PC-3 (cell line): ENCODE results near the gene PCNX2. TPM values are rescaled to one million over a fixed set of nuclear protein-coding genes. Genes with fewer than 3 reads are reported as not detected.

Experiments
- ATAC-seq: fragments of 200-7000 bp; cut with Tn5 transposase; 2 replicates; pipeline ENCODE4 v1.9.1; 2020; ENCODE audit warnings: mild to moderate bottlenecking, moderate library complexity
- BruUV-seq: library from RNA; stranded (reverse); fragments of 400-500 nt; replicated peaks from 2 replicates; lab custom pipeline; 2021; lab: Mats Ljungman, UMichigan
- CTCF ChIA-PET: fragments of 300-600 bp; sonication (Branson Sonifier 250); formaldehyde crosslinking; loops from one replicate; lab custom pipeline; 2022; ENCODE audit warnings: antibody characterized with exemption; lab: Charles Lee
- POLR2A ChIA-PET: fragments of 300-600 bp; sonication (Branson Sonifier 250); formaldehyde crosslinking; loops from one replicate; lab custom pipeline; 2022; ENCODE audit warnings: antibody characterized with exemption; ENCODE audit not compliant: unreplicated experiment; lab: Charles Lee
- DNase-seq: peaks from one replicate; pipeline ENCODE4 v3.0.0-alpha.2; 2015
- H2AFZ ChIP-seq: fragments of 300-600 bp; sonication (generic); 2 replicates; pipeline ENCODE4 v1.6.0; 2016; ENCODE audit warnings: antibody characterized with exemption, low read length
- H3F3A ChIP-seq: fragments of 300-600 bp; sonication (generic); one replicate; pipeline ENCODE4 v1.6.0; 2017; ENCODE audit warnings: antibody characterized with exemption, low read length, control low read depth, mild to moderate bottlenecking; ENCODE audit not compliant: unreplicated experiment
- H3K27ac ChIP-seq: fragments of 300-600 bp; sonication (generic); 2 replicates; pipeline ENCODE4 v1.5.1; 2016; ENCODE audit warnings: mild to moderate bottlenecking, low read length
- H3K27me3 ChIP-seq: fragments of 300-600 bp; sonication (generic); 2 replicates; pipeline ENCODE4 v1.6.1; 2016; ENCODE audit warnings: low read length, mixed read lengths
- H3K36me3 ChIP-seq: fragments of 300-600 bp; sonication (generic); 2 replicates; pipeline ENCODE4 v1.6.1; 2016; ENCODE audit warnings: low read depth, mixed run types, low read length, mixed read lengths
- H3K4me1 ChIP-seq: fragments of 300-600 bp; sonication (generic); 2 replicates; pipeline ENCODE4 v1.5.1; 2016; ENCODE audit warnings: low read length; ENCODE audit not compliant: insufficient read depth
- H3K4me2 ChIP-seq: fragments of 300-600 bp; sonication (generic); 2 replicates; pipeline ENCODE4 v1.6.0; 2016; ENCODE audit warnings: low read length
- H3K4me3 ChIP-seq: fragments of 300-600 bp; sonication (generic); 2 replicates; pipeline ENCODE4 v1.5.1; 2016; ENCODE audit warnings: mild to moderate bottlenecking, low read length, mixed read lengths
- H3K79me2 ChIP-seq: fragments of 300-600 bp; sonication (generic); 2 replicates; pipeline ENCODE4 v1.6.1; 2017; ENCODE audit warnings: low read length, mixed read lengths
- H3K9ac ChIP-seq: fragments of 300-600 bp; sonication (generic); 2 replicates; pipeline ENCODE4 v1.6.0; 2016; ENCODE audit warnings: mild to moderate bottlenecking, low read length
- H3K9me2 ChIP-seq: fragments of 300-600 bp; sonication (generic); replicated peaks from 2 replicates; pipeline ENCODE4 v1.6.1; 2016; ENCODE audit warnings: mixed run types, low read length, mixed read lengths
- H3K9me3 ChIP-seq: fragments of 300-600 bp; sonication (generic); 2 replicates; pipeline ENCODE4 v1.6.1; 2016; ENCODE audit warnings: low read length, mixed read lengths
- H4K20me1 ChIP-seq: fragments of 300-600 bp; sonication (generic); 2 replicates; pipeline ENCODE4 v1.6.1; 2016; ENCODE audit warnings: low read length, mixed read lengths
- CTCF ChIP-seq: fragments of 300-600 bp; sonication (generic); conservative IDR thresholded peaks from 2 replicates; pipeline ENCODE4 v1.5.1; 2017; ENCODE audit warnings: antibody characterized with exemption, low read depth, mild to moderate bottlenecking, low read length
- EZH2 ChIP-seq: fragments of 300-600 bp; sonication (generic); IDR thresholded peaks from one replicate; pipeline ENCODE4 v1.6.1; 2017; ENCODE audit warnings: antibody characterized with exemption, mild to moderate bottlenecking, low read length; ENCODE audit not compliant: unreplicated experiment
- EZH2phosphoT487 ChIP-seq: fragments of 300-600 bp; sonication (generic); IDR thresholded peaks from 2 replicates; pipeline ENCODE4 v1.6.1; 2018; ENCODE audit warnings: mild to moderate bottlenecking, antibody characterized with exemption, low read length, borderline replicate concordance
- intact Hi-C: fragments of 100-400 bp; cut with micrococcal nuclease; formaldehyde crosslinking; loops from 2 replicates; pipeline ENCODE4 v1.9.0; 2023
- total RNA-seq: library from RNA; depleted of rRNA; stranded (reverse); fragments of >200 nt; gene quantifications from 2 replicates; pipeline ENCODE4 v1.2.3, GENCODE V29; 2014

Gene PCNX2
- total RNA-seq, 1 experiment from 2014 or later = 17.3 TPM

GRCh38 chr1:233019778-233020325, 275.7 kb downstream of the PCNX2 start:
- POLR2A ChIA-PET = no interaction called here
- no peak for ATAC-seq

GRCh38 chr1:233019083-233019482, 276.4 kb downstream of the PCNX2 start:
- Histone ChIP-seq H3K4me1 (no peaks in the 10 kb centered on the region), H3F3A (no peaks in the 10 kb centered on the region), H3K27me3 (no peaks in the 10 kb centered on the region), H3K27ac (no peak overlapping the region), H3K9me3 (no peaks in the 10 kb centered on the region), H3K9ac (no peak overlapping the region), H2AFZ (no peak overlapping the region), H3K9me2 (no peaks in the 10 kb centered on the region), H4K20me1 (no peaks in the 10 kb centered on the region), H3K79me2 (no peaks in the 10 kb centered on the region), H3K4me3 (no peak overlapping the region), H3K36me3 (no peaks in the 10 kb centered on the region; the same call in 1 of the 2 replicates), H3K4me2 (no peak overlapping the region)
- intact Hi-C loops = no loop called here
- TF ChIP-seq CTCF (no peak), EZH2 (no peak), EZH2phosphoT487 (no peak)
- ChIA-PET POLR2A (no interaction called here), CTCF (no interaction called here)
- ATAC-seq (no peak), DNase-seq (no peak)
- no TSS peak for BruUV-seq

More at GRCh38 chr1:233019778-233020325, 275.7 kb downstream of the PCNX2 start:
- Histone ChIP-seq H3K4me3 (no peak overlapping the region), H3K9ac (no peak overlapping the region), H3K4me1 (peaks cover 2% of the 10 kb centered on the region), H3F3A (no peaks in the 10 kb centered on the region), H2AFZ (no peak overlapping the region), H3K9me3 (no peaks in the 10 kb centered on the region), H3K9me2 (no peaks in the 10 kb centered on the region), H3K27me3 (no peaks in the 10 kb centered on the region), H3K79me2 (no peaks in the 10 kb centered on the region), H3K4me2 (no peak overlapping the region), H3K36me3 (no peaks in the 10 kb centered on the region), H4K20me1 (no peaks in the 10 kb centered on the region), H3K27ac (no peak overlapping the region)
- CTCF ChIA-PET = no interaction called here
- BruUV-seq = no TSS peak
- intact Hi-C loops = no loop called here
- TF ChIP-seq EZH2phosphoT487 = no peak
- no peak for TF ChIP-seq EZH2
- TF ChIP-seq CTCF = no peak
- DNase-seq = no peak

- no peaks in the 10 kb centered on the region; the same call in 1 of the 2 replicates for H3K36me3 ChIP-seq
- no peaks in the 10 kb centered on the region for H3K9me2 ChIP-seq
- no peaks in the 10 kb centered on the region for H3F3A ChIP-seq
- DNase-seq (no peak), ATAC-seq (no peak)
- H3K27me3 ChIP-seq = no peaks in the 10 kb centered on the region
- no peaks in the 10 kb centered on the region for H4K20me1 ChIP-seq
- no peak overlapping the region for H3K4me2 ChIP-seq
- H2AFZ ChIP-seq = no peak overlapping the region
- H3K9ac ChIP-seq = no peak overlapping the region
- no peak overlapping the region for H3K4me3 ChIP-seq
- no peak for TF ChIP-seq CTCF
- TF ChIP-seq EZH2 = no peak
- TF ChIP-seq EZH2phosphoT487 = no peak
- POLR2A ChIA-PET = no interaction called here
- no TSS peak for BruUV-seq
- intact Hi-C loops = no loop called here
- no peak overlapping the region for H3K27ac ChIP-seq
- CTCF ChIA-PET = no interaction called here
- H3K4me1 ChIP-seq = no peaks in the 10 kb centered on the region
- no peaks in the 10 kb centered on the region for H3K79me2 ChIP-seq
- H3K9me3 ChIP-seq = no peaks in the 10 kb centered on the region
Measured at GRCh38 chr1:233016798-233017197, 278.7 kb downstream of the PCNX2 start.
